HEK293 (cell line): ENCODE measurements around the gene DCAF4.

Source experiments
- CTCF ChIA-PET: fragments of 350-600 bp; formaldehyde crosslinking; extraction: SDS; loops from one replicate; lab custom pipeline; 2021; ENCODE audit warnings: antibody characterized with exemption; lab: Yijun Ruan, JAX
- POLR2A ChIA-PET: fragments of 300-600 bp; formaldehyde crosslinking; extraction: SDS; loops from one replicate; lab custom pipeline; 2020; ENCODE audit warnings: antibody characterized with exemption, inconsistent platforms; lab: Yijun Ruan, JAX
- H3K27ac ChIP-seq: fragments of 200-500 bp; sonication (Bioruptor generic); 2 replicates; pipeline ENCODE4 v1.5.1; 2014; ENCODE audit warnings: low read depth, low read length, control low read depth, inconsistent platforms; ENCODE audit errors: extremely low read depth
- H3K36me3 ChIP-seq, 2 experiments: fragments of 200-500 bp in 1 of 2; sonication (Bioruptor generic) in 1 of 2; 1 replicate in 1 of 2; 2 replicates in 1 of 2; pipeline ENCODE4 v1.5.1; 2014 to 2017; ENCODE audit warnings: inconsistent platforms in 2 of 2, low read length in 2 of 2; ENCODE audit not compliant: control insufficient read depth in 2 of 2, insufficient read depth in 1 of 2
- H3K4me1 ChIP-seq: fragments of 200-500 bp; sonication (Bioruptor generic); 2 replicates; pipeline ENCODE4 v1.5.1; 2014; ENCODE audit warnings: mild to moderate bottlenecking, low read length, inconsistent platforms; ENCODE audit not compliant: control insufficient read depth, insufficient read depth
- H3K4me3 ChIP-seq: 2 replicates; pipeline ENCODE4 v1.5.1; 2011; ENCODE audit warnings: low read depth, mild to moderate bottlenecking, control low read depth, low read length, moderate library complexity
- H3K9me3 ChIP-seq: fragments of 200-500 bp; sonication (Bioruptor generic); 2 replicates; pipeline ENCODE4 v1.5.1; 2014; ENCODE audit warnings: low read depth, low read length, inconsistent platforms; ENCODE audit not compliant: control insufficient read depth, insufficient read depth
- ZNF623 ChIP-seq: fragments of 450-650 bp; formaldehyde crosslinking; IDR thresholded peaks from 2 replicates; pipeline ENCODE4 v1.5.1; 2016; ENCODE audit warnings: missing biosample characterization, missing genetic modification characterization

The DCAF4 gene

GRCh38 chr14:73008501-73008900 is 82.2 kb downstream of the DCAF4 start:
- CTCF ChIA-PET, result interaction anchor here (0.6 to 1.1 kb wide), 3 partner anchors 16 to 34 kb away, joined by 3 read pairs; no protein-coding TSS in a partner anchor
- POLR2A ChIA-PET, result no interaction called here
- H3K36me3 ChIP-seq, result peaks cover 6 to 14% of the 10 kb centered on the region in 2 experiments; a peak in 2 of 3 replicates
- TF ChIP-seq ZNF623 (tag by site-specific recombination), result no peak
- H3K4me1 ChIP-seq, result no peaks in the 10 kb centered on the region
- H3K4me3 ChIP-seq, result no peak overlapping the region
- H3K27ac ChIP-seq, result no peak overlapping the region
- H3K9me3 ChIP-seq, result no peaks in the 10 kb centered on the region
